Endodermal cell (in vitro differentiated cells): Measurements from ENCODE around the gene DGKG. TPM values are rescaled to one million over a fixed set of nuclear protein-coding genes. Genes with fewer than 3 reads are reported as not detected.

ENCODE experiments used
- DNase-seq: peaks from one replicate; pipeline ENCODE4 v3.0.0-alpha.2; 2017
- H3K27ac ChIP-seq: 2 replicates; pipeline ENCODE4 v1.5.1; 2013; ENCODE audit warnings: mild to moderate bottlenecking, low read depth, low read length, moderate library complexity
- H3K27me3 ChIP-seq: 2 replicates; pipeline ENCODE4 v1.6.1; 2013; ENCODE audit warnings: mild to moderate bottlenecking, low read length, moderate library complexity; ENCODE audit not compliant: insufficient read depth, control insufficient read depth, poor library complexity, severe bottlenecking
- H3K36me3 ChIP-seq: 2 replicates; pipeline ENCODE4 v1.7.0; 2013; ENCODE audit warnings: mild to moderate bottlenecking, low read length, moderate library complexity; ENCODE audit not compliant: control insufficient read depth, insufficient read depth
- H3K4me1 ChIP-seq: one replicate; pipeline ENCODE4 v1.7.0; 2013; ENCODE audit warnings: low read length; ENCODE audit not compliant: control insufficient read depth, insufficient read depth
- H3K4me3 ChIP-seq: 2 replicates; pipeline ENCODE4 v1.5.1; 2013; ENCODE audit warnings: mild to moderate bottlenecking, low read length, moderate library complexity
- H3K9ac ChIP-seq: 2 replicates; pipeline ENCODE4 v1.6.1; 2013; ENCODE audit warnings: mild to moderate bottlenecking, low read length, moderate library complexity; ENCODE audit not compliant: poor library complexity, severe bottlenecking; ENCODE audit errors: extremely low read depth
- H3K9me3 ChIP-seq: 2 replicates; pipeline ENCODE4 v1.6.1; 2013; ENCODE audit warnings: mild to moderate bottlenecking, low read length, moderate library complexity; ENCODE audit not compliant: control insufficient read depth
- H3K27ac Mint-ChIP-seq: 2 replicates; pipeline ENCODE4 v1.8.0; 2020; ENCODE audit warnings: mixed read lengths
- H3K27me3 Mint-ChIP-seq: 2 replicates; pipeline ENCODE4 v1.8.0; 2021; ENCODE audit warnings: mild to moderate bottlenecking, mixed read lengths; ENCODE audit not compliant: insufficient read depth
- H3K36me3 Mint-ChIP-seq: 2 replicates; pipeline ENCODE4 v1.8.0; 2020; ENCODE audit warnings: low read depth, mixed read lengths
- H3K4me1 Mint-ChIP-seq: 2 replicates; pipeline ENCODE4 v1.8.0; 2020; ENCODE audit warnings: mixed read lengths
- H3K4me3 Mint-ChIP-seq: 2 replicates; pipeline ENCODE4 v1.8.0; 2020; ENCODE audit warnings: mild to moderate bottlenecking, moderate library complexity, mixed read lengths
- H3K9me3 Mint-ChIP-seq: 2 replicates; pipeline ENCODE4 v1.8.0; 2020; ENCODE audit warnings: mild to moderate bottlenecking, mixed read lengths
- CTCF ChIP-seq: fragments of 200-600 bp; sonication (generic); conservative IDR thresholded peaks from 2 replicates; pipeline ENCODE4 v1.5.0; 2021; ENCODE audit warnings: antibody characterized with exemption, mild to moderate bottlenecking
- WGBS, 2 experiments: methylation state at CpG; one replicate each; pipeline versions ENCODE4 v1.1.5 to v1.1.7; 2013; ENCODE audit warnings: missing lambda C conversion rate in 2 of 2, mixed read lengths in 1 of 2; ENCODE audit not compliant: insufficient coverage in 1 of 2, insufficient read length in 1 of 2; 5-methylcytosine and 5-hydroxymethylcytosine counted together
- total RNA-seq, 2 donors: library from RNA; stranded (reverse); fragmentation: NEBNext Ultra II Directional in 1 of 2; extraction: Animal tissue kit (Norgen Biotek cat#: 25700) in 1 of 2; gene quantifications; 2 replicates in 1 of 2; 3 replicates in 1 of 2; pipeline ENCODE4 v1.2.1, GENCODE V29; 2021

The DGKG gene
- total RNA-seq, 2 donors from 2014 or later = 0.86 to 1.8 TPM

DNA sequence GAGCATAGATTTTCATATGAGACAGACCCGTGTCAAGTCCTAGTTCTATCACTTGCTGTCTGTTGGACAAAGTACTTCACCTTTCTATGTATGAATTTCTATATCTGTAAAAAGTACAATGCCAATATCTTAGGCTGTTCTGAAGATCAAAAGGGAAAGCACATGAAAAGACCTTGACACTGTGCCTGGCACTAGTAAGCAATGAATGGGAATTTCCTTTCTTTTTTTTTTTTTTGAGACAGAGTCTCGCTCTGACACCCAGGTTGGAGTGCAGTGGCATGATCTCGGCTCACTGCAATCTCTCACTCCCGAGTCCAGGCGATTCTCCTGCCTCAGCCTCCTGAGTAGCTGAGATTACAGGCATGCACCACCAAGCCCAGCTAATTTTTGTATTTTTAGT lies 217.8 kb downstream of the DGKG start:
- TF ChIP-seq CTCF = no peak
- H3K9me3 Mint-ChIP-seq = no peaks in the 10 kb centered on the region
- no peak overlapping the region for H3K4me3 Mint-ChIP-seq
- H3K9me3 ChIP-seq = no peaks in the 10 kb centered on the region
- H3K36me3 Mint-ChIP-seq = no peaks in the 10 kb centered on the region
- H3K4me1 Mint-ChIP-seq = no peaks in the 10 kb centered on the region
- H3K27ac Mint-ChIP-seq = no peak overlapping the region
- 83 to 94% methylated on average over 2 to 5 of the region's 5 CpGs for WGBS, 2 experiments
- no peak overlapping the region for H3K4me3 ChIP-seq
- no peak overlapping the region for H3K9ac ChIP-seq
- H3K27me3 Mint-ChIP-seq = peaks cover 30% of the 10 kb centered on the region
- no peak overlapping the region for H3K27ac ChIP-seq
- H3K36me3 ChIP-seq = no peaks in the 10 kb centered on the region
- DNase-seq = no peak
- peaks cover 7% of the 10 kb centered on the region for H3K27me3 ChIP-seq
- no peaks in the 10 kb centered on the region for H3K4me1 ChIP-seq

- no peak for TF ChIP-seq CTCF
- no peak overlapping the region for H3K4me3 ChIP-seq
- H3K27ac ChIP-seq = no peak overlapping the region
- Mint-ChIP-seq H3K4me3 (no peak overlapping the region), H3K27ac (no peak overlapping the region), H3K27me3 (peaks cover 24% of the 10 kb centered on the region), H3K36me3 (no peaks in the 10 kb centered on the region), H3K9me3 (no peaks in the 10 kb centered on the region), H3K4me1 (no peaks in the 10 kb centered on the region)
- 89 to 93% methylated on average over 1 of the region's 1 CpG for WGBS, 2 experiments
- H3K9me3 ChIP-seq = no peaks in the 10 kb centered on the region
- no peak overlapping the region for H3K9ac ChIP-seq
- DNase-seq = no peak
- no peaks in the 10 kb centered on the region for H3K36me3 ChIP-seq
- H3K4me1 ChIP-seq = no peaks in the 10 kb centered on the region
- H3K27me3 ChIP-seq = peaks cover 3% of the 10 kb centered on the region
Observed at GRCh38 chr3:186143250-186143649, 218.8 kb downstream of the DGKG start.

DNA sequence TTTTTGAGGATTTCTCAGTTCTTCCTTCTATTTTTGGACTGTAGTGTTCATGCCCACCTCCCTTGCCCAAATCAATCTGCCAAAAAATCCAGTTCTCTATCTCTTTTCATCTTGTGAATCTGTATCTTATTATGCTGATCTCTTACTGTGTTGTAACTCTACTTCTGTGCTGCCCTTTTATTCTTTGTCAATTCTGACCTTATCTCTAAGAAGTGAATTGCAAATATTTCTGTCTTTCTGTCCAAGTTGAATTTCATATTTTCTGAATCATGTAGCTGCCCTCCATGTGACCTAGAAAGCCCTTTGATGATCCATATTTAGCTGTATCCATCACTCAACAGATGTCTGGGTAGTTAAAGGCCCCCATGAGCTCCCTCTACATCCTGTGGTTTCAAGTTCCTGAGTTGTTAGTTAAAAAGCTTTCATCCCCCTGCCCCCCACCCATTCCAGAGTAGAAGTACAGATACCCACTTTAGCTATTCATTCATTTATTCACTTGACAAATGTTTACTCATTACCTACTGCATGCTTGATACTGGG lies 219.6 kb downstream of the DGKG start:
- H3K27me3 Mint-ChIP-seq = peaks cover 16% of the 10 kb centered on the region
- no peak overlapping the region for H3K4me3 Mint-ChIP-seq
- H3K4me1 Mint-ChIP-seq = no peaks in the 10 kb centered on the region
- no peak overlapping the region for H3K27ac ChIP-seq
- H3K9ac ChIP-seq = no peak overlapping the region
- DNase-seq = no peak
- H3K36me3 ChIP-seq = no peaks in the 10 kb centered on the region
- H3K27ac Mint-ChIP-seq = no peak overlapping the region
- no peaks in the 10 kb centered on the region for H3K36me3 Mint-ChIP-seq
- H3K27me3 ChIP-seq = no peaks in the 10 kb centered on the region
- TF ChIP-seq CTCF = no peak
- no peaks in the 10 kb centered on the region for H3K9me3 Mint-ChIP-seq
- H3K4me3 ChIP-seq = no peak overlapping the region
- no peaks in the 10 kb centered on the region for H3K9me3 ChIP-seq
- no peaks in the 10 kb centered on the region for H3K4me1 ChIP-seq
